T-helper 22 cell (primary cell): ENCODE data around the gene RHBDL1.

ENCODE experiments used
- DNase-seq: peaks from one replicate; pipeline ENCODE4 v3.0.0-alpha.2; 2020; ENCODE audit warnings: low read depth

The RHBDL1 gene

GRCh38 chr16:720447-720989, 45.0 kb downstream of the RHBDL1 start:
- no peak for DNase-seq

DNA sequence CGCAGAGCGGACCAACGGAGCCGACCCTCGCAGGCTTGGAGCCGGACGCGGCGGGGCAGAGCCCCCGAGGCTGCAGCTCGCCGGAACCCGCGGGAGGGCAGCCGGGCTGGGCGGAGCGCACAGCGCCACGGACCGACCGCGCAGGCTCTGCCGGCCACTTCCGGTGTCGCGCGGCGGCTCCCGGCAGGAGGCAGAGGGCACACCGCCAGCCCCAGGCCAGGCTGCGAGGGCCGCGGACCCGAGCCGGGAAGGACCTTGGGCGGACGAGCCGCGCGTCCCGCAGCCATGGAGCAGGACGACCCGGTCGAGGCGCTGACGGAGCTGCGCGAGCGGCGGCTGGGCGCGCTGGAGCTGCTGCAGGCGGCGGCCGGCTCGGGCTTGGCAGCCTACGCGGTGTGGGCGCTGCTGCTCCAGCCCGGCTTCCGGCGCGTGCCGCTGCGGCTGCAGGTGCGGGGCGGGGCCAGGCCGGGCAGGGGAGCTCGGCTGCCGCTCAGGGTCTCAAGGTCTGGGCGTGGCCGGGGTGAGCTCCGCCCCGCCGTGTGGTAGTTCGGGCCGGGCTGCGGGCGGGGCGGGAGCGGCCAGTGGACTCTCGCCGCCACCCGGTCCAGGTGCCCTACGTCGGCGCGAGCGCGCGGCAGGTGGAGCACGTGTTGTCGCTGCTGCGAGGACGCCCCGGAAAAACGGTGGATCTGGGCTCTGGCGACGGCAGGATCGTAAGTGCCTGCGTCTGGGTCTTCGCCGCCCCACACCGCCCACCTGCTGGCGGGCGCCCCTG, 45.7 kb downstream of the RHBDL1 start, which contains the start of gene ANTKMT:
TSS of gene ANTKMT (plus strand) at position 157 of the 775 bp plus-strand sequence. CDS start at position 286, 129 bp downstream.
- DNase-seq, result peak; percentile 48

DNA sequence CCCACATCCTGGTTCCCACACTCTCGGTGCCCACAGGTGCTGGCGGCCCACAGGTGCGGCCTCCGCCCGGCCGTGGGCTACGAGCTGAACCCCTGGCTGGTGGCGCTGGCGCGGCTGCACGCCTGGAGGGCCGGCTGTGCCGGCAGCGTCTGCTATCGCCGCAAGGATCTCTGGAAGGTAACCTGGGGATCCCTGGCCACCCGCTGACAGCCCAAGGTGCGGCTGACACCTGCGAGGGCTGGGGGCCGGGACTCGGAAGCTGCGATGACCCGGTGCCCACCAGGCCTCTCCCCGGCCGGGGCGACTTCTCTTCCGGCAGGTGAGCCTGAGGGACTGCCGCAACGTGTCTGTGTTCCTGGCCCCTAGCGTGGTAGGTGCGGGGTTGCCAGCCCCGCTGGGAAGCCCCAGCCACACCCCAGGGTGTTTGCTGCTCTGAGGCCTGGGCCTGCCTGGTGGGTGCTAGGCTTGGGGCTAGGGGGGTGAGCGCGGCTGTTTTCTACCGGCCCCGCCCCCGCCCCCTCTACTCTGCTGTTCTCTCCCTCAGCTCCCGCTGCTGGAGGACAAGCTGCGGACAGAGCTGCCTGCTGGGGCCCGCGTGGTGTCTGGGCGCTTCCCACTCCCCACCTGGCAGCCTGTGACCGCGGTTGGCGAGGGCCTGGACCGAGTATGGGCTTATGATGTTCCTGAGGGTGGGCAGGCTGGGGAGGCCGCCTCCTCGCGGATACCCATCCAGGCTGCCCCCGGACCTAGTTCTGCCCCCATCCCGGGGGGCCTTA, 46.5 kb downstream of the RHBDL1 start:
- no peak for DNase-seq

DNA sequence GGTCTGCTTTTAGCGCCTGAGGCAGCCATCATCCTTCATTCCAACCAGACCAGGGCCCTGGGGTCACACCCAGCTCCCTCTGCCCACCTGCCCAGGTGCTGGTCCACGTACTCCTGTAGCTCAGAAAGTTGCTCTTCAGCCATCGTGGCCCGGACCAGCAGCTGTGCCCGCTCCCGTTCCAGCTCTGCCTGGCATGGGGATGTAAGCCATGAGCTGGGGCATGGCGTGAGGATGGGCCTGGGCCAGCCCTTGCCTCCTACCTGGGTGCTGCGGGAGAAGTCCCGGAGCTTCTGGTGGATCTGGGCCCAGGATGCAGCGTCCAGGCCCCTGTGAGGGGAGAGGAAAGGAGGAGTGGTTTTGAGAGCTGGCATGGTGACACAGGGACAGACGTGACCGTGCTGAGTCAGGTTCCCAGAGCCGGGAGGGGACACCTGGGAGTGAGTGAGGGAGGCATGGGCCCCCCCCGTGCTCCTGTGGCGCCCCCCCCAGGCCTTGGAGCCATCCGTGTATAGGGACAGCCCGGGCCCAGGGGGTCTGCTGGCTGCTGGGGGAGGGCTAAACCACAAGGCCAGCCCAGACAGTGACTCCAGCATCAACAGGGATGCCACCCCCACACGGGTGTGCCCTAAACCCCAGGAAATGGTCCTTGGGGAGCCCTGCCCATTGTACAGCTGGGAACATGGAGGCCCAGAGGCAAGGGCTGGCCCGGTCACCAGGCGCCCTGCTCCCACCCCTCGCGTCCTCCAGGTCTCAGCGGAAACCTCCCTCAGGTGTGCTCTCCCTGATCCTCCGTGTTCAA, 47.6 kb downstream of the RHBDL1 start:
- DNase-seq, result no peak

DNA sequence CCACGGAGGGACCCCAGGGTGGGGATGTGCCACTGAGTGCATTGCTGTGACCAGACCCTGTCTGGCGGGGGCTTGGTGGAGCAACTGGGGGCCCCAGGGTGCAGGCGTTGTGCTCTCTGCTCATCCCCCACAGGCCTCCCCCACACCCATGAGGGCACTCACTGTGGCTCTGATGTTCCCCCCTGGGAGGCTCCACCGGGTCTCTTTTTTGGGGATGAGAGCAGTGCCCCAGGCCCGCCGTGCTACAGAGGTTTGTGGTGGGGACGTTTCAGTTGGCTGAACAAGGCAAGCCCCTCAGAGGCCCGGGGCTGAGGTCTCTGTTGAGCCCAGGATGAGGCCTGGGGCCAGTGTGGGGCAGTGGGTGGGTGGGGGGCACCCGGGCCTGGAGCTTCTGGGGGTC, 48.2 kb downstream of the RHBDL1 start:
- DNase-seq, result no peak

DNA sequence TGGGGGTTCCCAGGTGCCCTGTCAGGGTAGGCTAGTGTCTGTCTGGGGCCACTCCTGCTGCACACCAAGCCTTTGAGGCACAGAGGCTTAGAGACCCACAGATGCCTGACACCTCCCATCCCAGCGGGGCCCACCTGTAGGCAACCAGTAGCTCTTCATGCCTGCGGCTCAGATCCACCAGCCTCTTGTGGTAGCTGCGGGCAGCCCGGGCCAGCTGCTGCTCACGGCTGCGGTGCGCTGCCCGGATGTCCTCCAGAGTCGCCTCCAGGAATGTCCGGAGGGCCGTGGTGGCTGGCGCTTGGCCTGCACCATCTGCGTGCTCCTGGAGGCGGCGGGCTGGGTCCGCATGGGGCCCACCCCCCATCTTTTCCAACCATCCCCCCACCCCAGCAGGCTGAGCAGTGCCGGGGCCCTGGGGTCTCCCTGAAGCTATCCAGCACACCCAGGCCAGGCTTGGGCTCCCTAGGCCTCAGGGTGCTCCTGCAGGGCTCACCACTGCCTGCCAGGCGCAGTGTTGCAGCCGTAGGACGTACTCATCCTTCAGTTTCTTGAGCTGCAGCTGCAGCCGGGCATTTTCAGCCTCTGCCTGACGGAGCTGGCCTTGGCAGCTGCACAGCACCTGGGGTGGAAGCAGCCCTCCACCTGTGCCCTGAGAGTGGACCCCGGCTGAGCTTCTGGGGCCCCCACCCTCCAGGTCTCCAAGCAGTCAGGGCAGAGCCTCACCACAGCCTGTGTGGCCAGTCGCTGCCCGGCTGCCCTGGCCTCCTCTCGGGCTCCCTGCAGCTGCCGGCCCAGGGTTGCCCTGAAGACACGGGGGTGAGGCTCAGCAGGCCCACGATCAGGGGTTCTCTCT, 48.9 kb downstream of the RHBDL1 start:
- no peak for DNase-seq

DNA sequence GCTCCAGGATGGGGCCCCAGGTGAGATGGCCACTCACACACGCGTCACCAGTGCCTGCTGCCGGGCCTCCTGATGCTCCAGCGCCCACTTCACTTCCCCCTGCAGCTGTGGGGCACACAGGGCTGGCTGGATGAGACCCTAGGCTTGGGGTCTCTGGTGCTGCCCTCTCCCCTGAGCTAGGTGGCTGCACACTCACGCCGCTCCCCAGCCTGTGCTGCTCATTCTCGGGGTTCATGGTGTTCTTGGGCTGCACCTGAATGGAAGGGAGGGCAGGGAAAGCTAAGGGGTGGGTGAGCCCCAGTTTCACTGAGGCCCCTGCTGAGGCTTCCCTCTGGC, 49.5 kb downstream of the RHBDL1 start:
- no peak for DNase-seq

- DNase-seq, result no peak
Measured at GRCh38 chr16:725463-726187, 50.2 kb downstream of the RHBDL1 start.

DNA sequence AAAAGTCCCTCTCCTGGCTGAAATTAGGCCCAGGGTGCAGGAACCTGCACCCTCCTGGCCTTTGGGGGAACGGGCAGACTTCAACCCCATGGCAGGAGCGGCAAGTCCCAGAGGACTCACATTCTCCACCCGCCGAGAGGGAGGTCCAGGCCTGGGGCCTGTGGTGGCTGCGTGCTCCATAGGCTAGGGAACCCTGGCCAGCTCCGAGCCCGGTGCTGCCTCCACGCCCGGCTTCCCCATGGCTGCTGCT, 50.6 kb downstream of the RHBDL1 start:
- DNase-seq, result no peak

DNA sequence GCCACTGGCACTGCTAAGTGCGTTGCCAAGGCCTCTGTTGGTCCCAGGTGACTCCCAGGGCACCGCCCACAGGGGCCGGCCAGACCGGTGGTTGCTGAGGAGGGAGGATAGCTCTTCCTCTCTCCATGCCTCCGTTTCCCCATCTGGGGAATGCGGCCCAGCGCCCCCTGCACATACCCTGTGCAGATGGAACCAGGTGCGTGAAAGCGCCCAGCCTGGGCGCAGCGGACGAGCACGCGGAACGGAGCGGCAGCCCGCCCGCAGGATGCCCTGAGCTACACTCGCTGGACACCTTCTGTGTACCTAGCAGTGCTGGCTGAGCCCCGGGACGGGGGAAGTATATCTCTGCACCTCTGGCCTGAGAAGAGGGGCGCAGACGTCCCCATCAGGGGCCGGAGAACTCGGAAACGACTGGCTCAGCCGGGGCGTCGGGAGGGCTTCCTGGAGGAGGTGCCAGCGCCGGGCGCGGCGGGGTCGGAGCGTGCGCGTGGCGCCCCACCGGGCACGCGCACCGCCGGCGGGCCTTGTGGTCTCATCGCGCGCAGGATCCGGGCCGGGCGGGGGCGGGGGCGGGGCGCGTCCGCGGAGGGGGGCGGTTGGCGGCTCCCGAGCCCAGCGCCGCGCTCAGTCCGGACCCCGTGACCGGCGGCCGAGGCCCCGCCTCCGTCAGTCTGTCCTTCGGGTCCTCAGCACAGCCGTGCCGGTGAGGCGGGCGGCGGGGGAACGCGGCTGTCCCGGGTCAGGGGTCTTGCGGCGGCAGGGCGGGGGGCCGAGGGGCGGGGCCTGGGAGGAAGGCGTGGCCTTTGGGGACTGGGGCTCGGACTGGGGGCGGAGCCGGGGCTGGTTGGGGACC, 51.2 kb downstream of the RHBDL1 start, which contains the start of the genes CCDC78 and HAGHL:
TSS of gene CCDC78 (minus strand) at position 6 of the 853 bp plus-strand sequence. CDS start 76 bp downstream, outside the sequence.
TSS of gene HAGHL (plus strand) at position 669 of the 853 bp plus-strand sequence. CDS start 404 bp downstream, outside the sequence.
- peak; percentile 38 for DNase-seq

DNA sequence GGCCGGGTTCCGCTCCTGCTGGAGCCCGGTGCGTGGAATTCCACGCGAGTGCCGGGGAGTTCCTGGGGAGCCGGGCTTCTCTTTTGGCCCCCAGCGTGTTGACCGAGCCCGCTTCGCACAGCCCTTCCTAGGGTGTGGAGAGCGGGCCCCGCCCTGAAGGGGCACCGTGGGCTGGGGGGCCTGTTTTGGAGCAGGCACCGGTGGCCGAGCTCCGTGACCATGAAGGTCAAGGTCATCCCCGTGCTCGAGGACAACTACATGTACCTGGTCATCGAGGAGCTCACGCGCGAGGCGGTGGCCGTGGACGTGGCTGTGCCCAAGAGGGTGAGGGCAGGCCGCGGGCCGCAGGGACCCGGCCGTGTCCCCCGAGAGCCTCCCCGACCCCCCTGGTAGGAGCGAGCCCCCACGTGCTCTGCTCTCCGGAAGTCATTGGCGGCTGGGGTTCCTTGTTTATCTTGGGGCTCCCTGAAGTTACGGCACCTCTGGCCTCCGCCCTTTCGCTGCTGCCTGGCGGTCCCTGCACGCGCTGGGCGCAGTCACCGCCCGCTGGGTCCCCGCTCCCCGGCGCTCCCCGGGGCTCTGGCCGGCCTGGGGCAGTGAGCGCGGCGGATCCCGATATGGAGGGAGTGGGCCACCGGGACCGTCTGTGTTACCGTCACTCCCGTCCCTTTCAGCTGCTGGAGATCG, 52.0 kb downstream of the RHBDL1 start:
- no peak for DNase-seq
